Body of pancreas (tissue), 4 donors: ENCODE measurements around the gene DDX10.

Source experiments
- CTCF ChIP-seq, 7 experiments: fragments of 450-650 bp in 4 of 7; fragments of 200-600 bp in 3 of 7; sonication (generic) in 3 of 7; IDR thresholded peaks; one replicate each; pipeline ENCODE4 v1.5.1; 2016 to 2019; ENCODE audit warnings: antibody characterized with exemption in 7 of 7
- POLR2A ChIP-seq, 3 donors: fragments of 450-650 bp; IDR thresholded peaks; one replicate each; pipeline ENCODE4 v1.6.1; 2016; ENCODE audit warnings: antibody characterized with exemption in 3 of 3, mild to moderate bottlenecking in 2 of 3

DNA sequence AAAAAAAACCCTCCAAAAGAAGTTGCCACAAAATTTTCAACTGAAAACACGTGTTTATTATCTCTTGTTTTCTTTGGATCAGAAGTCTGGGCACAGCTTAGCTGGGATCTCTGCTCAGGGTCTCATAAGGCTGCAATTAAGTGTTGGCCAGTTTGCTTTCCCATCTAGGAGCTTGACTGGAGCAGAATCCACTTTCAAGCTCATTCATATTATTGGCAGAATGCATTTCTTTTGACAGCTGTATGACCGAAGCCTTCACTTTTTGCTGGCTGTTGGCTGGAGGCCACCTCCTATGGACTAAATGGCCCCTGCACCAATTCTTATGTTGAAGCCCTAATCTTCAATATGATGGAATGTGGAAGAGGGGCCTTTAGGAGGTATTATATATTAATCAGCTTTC is 139.6 kb downstream of the DDX10 start:
- TF ChIP-seq CTCF (IDR thresholded peaks at IDR 0.05) (no peak), POLR2A (IDR thresholded peaks at IDR 0.05) (no peak)
